K562 (cell line): ENCODE measurements around the gene LSM14B. TPM values are rescaled to one million over a fixed set of nuclear protein-coding genes. Genes with fewer than 3 reads are reported as not detected.

ENCODE experiments used
- CGGBP1 ChIP-seq: fragments of 250-450 bp; sonication (Bioruptor Pico); IDR thresholded peaks from 2 replicates; pipeline ENCODE4 v1.9.0; 2021; ENCODE audit warnings: mild to moderate bottlenecking
- CTBP1 ChIP-seq: fragments of 450-650 bp; IDR thresholded peaks from 2 replicates; pipeline ENCODE4 v1.6.1; 2016; ENCODE audit warnings: borderline replicate concordance
- CXXC5 ChIP-seq: fragments of 250-450 bp; sonication (Bioruptor Pico); IDR thresholded peaks from 2 replicates; pipeline ENCODE4 v1.8.0; 2022; ENCODE audit warnings: inconsistent platforms, mild to moderate bottlenecking, moderate library complexity
- EP300 ChIP-seq: IDR thresholded peaks from 2 replicates; pipeline ENCODE4 v1.6.1; 2012; ENCODE audit warnings: low read length, improper control_type of control experiment
- HDAC6 ChIP-seq: IDR thresholded peaks from 2 replicates; pipeline ENCODE4 v1.6.1; 2012; ENCODE audit warnings: low read depth, mild to moderate bottlenecking, control low read depth, inconsistent platforms, low read length, moderate library complexity
- JUN ChIP-seq, 2 experiments: sonication (generic) in 1 of 2; formaldehyde crosslinking in 1 of 2; IDR thresholded peaks; 2 replicates each; pipeline versions ENCODE4 v1.6.1 to v1.8.0; 2012 to 2022; ENCODE audit warnings: borderline replicate concordance in 2 of 2, mild to moderate bottlenecking in 2 of 2, improper control_type of control experiment in 1 of 2, low read depth in 1 of 2, low read length in 1 of 2, missing genetic modification reagents in 1 of 2
- KLF1 ChIP-seq: fragments of 450-650 bp; IDR thresholded peaks from 2 replicates; pipeline ENCODE4 v1.6.1; 2016; ENCODE audit warnings: missing genetic modification characterization, missing compliant biosample characterization
- MEF2A ChIP-seq: IDR thresholded peaks from 2 replicates; pipeline ENCODE4 v1.6.1; 2011; ENCODE audit warnings: low read depth, mild to moderate bottlenecking, low read length, moderate library complexity; ENCODE audit not compliant: control insufficient read depth
- MTA2 ChIP-seq: fragments of 450-650 bp; IDR thresholded peaks from 2 replicates; pipeline ENCODE4 v1.6.1; 2016; ENCODE audit warnings: low read depth
- NBN ChIP-seq: fragments of 450-650 bp; IDR thresholded peaks from 2 replicates; pipeline ENCODE4 v1.6.1; 2016; ENCODE audit warnings: low read depth, mild to moderate bottlenecking
- NR2C2 ChIP-seq, 2 experiments: fragments of 200-800 bp in 1 of 2; sonication (Bioruptor generic) in 1 of 2; sonication (generic) in 1 of 2; formaldehyde crosslinking in 1 of 2; IDR thresholded peaks; 2 replicates each; pipeline versions ENCODE4 v1.6.1 to v1.8.0; 2016 to 2022; ENCODE audit warnings: mild to moderate bottlenecking in 1 of 2, missing compliant biosample characterization in 1 of 2, missing genetic modification characterization in 1 of 2, missing genetic modification reagents in 1 of 2
- POLR2A ChIP-seq: fragments of 450-650 bp; conservative IDR thresholded peaks from 2 replicates; pipeline ENCODE4 v1.6.1; 2016
- THRA ChIP-seq: fragments of 450-650 bp; IDR thresholded peaks from 2 replicates; pipeline ENCODE4 v1.6.1; 2017; ENCODE audit warnings: mild to moderate bottlenecking, moderate library complexity
- TRIM28 ChIP-seq: fragments of 450-650 bp; IDR thresholded peaks from 2 replicates; pipeline ENCODE4 v1.6.1; 2017
- ZBED1 ChIP-seq: IDR thresholded peaks from 2 replicates; pipeline ENCODE4 v1.6.1; 2014
- ZNF511 ChIP-seq: sonication (generic); formaldehyde crosslinking; IDR thresholded peaks from 2 replicates; pipeline ENCODE4 v1.8.0; 2022; ENCODE audit warnings: mild to moderate bottlenecking, missing genetic modification reagents
- ZNF764 ChIP-seq: fragments of 250-450 bp; sonication (Bioruptor Pico); IDR thresholded peaks from 2 replicates; pipeline ENCODE4 v1.4.0; 2020; ENCODE audit warnings: low read depth, mild to moderate bottlenecking, moderate library complexity
- polyA plus RNA-seq, 8 experiments: library from polyadenylated mRNA; depleted of rRNA in 4 of 8; stranded (reverse) in 5 of 8; unstranded in 3 of 8; fragments of >200 nt; fragmentation: Nextera tagmentation in 2 of 8; fragmentation: Illumina TruSeq in 1 of 8; extraction: Ambion mirVana in 2 of 8; extraction: Trizol in 1 of 8; gene quantifications; 2 replicates each; pipeline versions ENCODE4 v1.2.1 to v1.2.3, GENCODE V29; 2011 to 2014; ENCODE audit warnings: inconsistent platforms in 1 of 8, missing spikeins in 1 of 8
- total RNA-seq, 7 experiments: library from RNA; depleted of rRNA in 6 of 7; stranded (reverse); fragments of >200 nt in 6 of 7; fragmentation: Illumina TruSeq in 2 of 7; extraction: Trizol in 2 of 7; gene quantifications; 2 replicates each; pipeline versions ENCODE4 v1.2.1 to v1.2.3, GENCODE V29; 2011 to 2021; ENCODE audit warnings: low replicate concordance in 1 of 7

Gene LSM14B
- total and polyA plus RNA-seq, 9 of the 15 experiments (the other 6 are each of a cell fraction or from before 2014, with no cell fraction given) = 0.66 to 36.0 (median 20.2) TPM

GRCh38 chr20:62182469-62183425 lies 60.5 kb downstream of the LSM14B start, which contains the start of gene MTG2 (continued):
- peak; percentile 86 for TF ChIP-seq CGGBP1 (CRISPR knock-in tag)
- peak; percentile 24; the same call in 1 of the 2 replicates for TF ChIP-seq MTA2
- peak; percentile 98 for TF ChIP-seq POLR2A
- peak; percentile 69; the same call in 1 of the 2 replicates for TF ChIP-seq ZBED1
- TF ChIP-seq THRA = no peak
- peak; percentile 90 for TF ChIP-seq CXXC5 (CRISPR knock-in tag)
- TF ChIP-seq TRIM28 = 0 out of 2 replicates have a peak, but pooled peaks have one; percentile 29
- 0 out of 2 replicates have a peak, but pooled peaks have one; percentile 14 for TF ChIP-seq EP300
- TF ChIP-seq NR2C2 (CRISPR knock-in tag; IDR thresholded peaks at IDR 0.05) = peak; percentile 90
- peak; percentile 99 for TF ChIP-seq NR2C2 (tag; IDR thresholded peaks at IDR 0.05)
- TF ChIP-seq KLF1 (tag) = 0 out of 2 replicates have a peak, but pooled peaks have one; percentile 41
- TF ChIP-seq MEF2A = no peak
- no peak for TF ChIP-seq HDAC6
- peak; percentile 69; the same call in 1 of the 2 replicates for TF ChIP-seq NBN
- TF ChIP-seq JUN (IDR thresholded peaks at IDR 0.05; ENCODE audit: borderline replicate concordance, low read depth, low read length) = 0 out of 2 replicates have a peak, but pooled peaks have one; percentile 8
- no peak for TF ChIP-seq JUN (CRISPR knock-in tag; IDR thresholded peaks at IDR 0.05; ENCODE audit: borderline replicate concordance)
- 0 out of 2 replicates have a peak, but pooled peaks have one; percentile 32 for TF ChIP-seq ZNF511 (CRISPR knock-in tag)
- TF ChIP-seq ZNF764 = no peak
- TF ChIP-seq CTBP1 = peak; percentile 94
